SK-N-SH treated with all-trans-retinoic acid at 6 μM for 48 hours (cell line): Measurements from ENCODE around the gene OR51B4.

ENCODE experiments used
- ATAC-seq: fragments of 200-7000 bp; cut with Tn5 transposase; 3 replicates; pipeline ENCODE4 v1.9.1; 2020; ENCODE audit warnings: mild to moderate bottlenecking, moderate library complexity
- ARNTL ChIP-seq: fragments of 450-650 bp; formaldehyde crosslinking; IDR thresholded peaks from 2 replicates; pipeline ENCODE4 v1.5.0; 2020; ENCODE audit warnings: low read depth, mild to moderate bottlenecking, moderate library complexity, borderline replicate concordance
- BACH2 ChIP-seq: fragments of 250-450 bp; sonication (Bioruptor Pico); IDR thresholded peaks from 2 replicates; pipeline ENCODE4 v1.9.0; 2021; ENCODE audit warnings: mild to moderate bottlenecking, borderline replicate concordance
- CSDC2 ChIP-seq: fragments of 250-450 bp; sonication (Bioruptor Pico); IDR thresholded peaks from 2 replicates; pipeline ENCODE4 v1.5.0; 2020; ENCODE audit warnings: mild to moderate bottlenecking, moderate library complexity
- CSRNP3 ChIP-seq: fragments of 250-450 bp; sonication (Bioruptor Pico); IDR thresholded peaks from 2 replicates; pipeline ENCODE4 v1.5.1; 2021; ENCODE audit warnings: mild to moderate bottlenecking, moderate library complexity
- ESRRG ChIP-seq: fragments of 250-450 bp; sonication (Bioruptor Pico); IDR thresholded peaks from 2 replicates; pipeline ENCODE4 v1.6.1; 2021; ENCODE audit warnings: mild to moderate bottlenecking
- GLIS3 ChIP-seq: fragments of 250-450 bp; sonication (Bioruptor Pico); IDR thresholded peaks from 2 replicates; pipeline ENCODE4 v1.5.0; 2020; ENCODE audit warnings: mild to moderate bottlenecking, moderate library complexity
- ISL1 ChIP-seq: fragments of 250-450 bp; sonication (Bioruptor Pico); IDR thresholded peaks from 2 replicates; pipeline ENCODE4 v2.1.2; 2022; ENCODE audit warnings: mild to moderate bottlenecking, moderate library complexity
- OSR1 ChIP-seq: fragments of 250-450 bp; sonication (Bioruptor Pico); IDR thresholded peaks from 2 replicates; pipeline ENCODE4 v1.8.0; 2022; ENCODE audit warnings: moderate library complexity, mild to moderate bottlenecking, inconsistent platforms
- PATZ1 ChIP-seq: fragments of 250-450 bp; sonication (Bioruptor Pico); IDR thresholded peaks from 2 replicates; pipeline ENCODE4 v1.8.0; 2020; ENCODE audit warnings: mild to moderate bottlenecking, moderate library complexity, borderline replicate concordance
- POU6F1 ChIP-seq: fragments of 250-450 bp; sonication (Bioruptor Pico); IDR thresholded peaks from 2 replicates; pipeline ENCODE4 v1.8.0; 2021; ENCODE audit warnings: low read depth, mild to moderate bottlenecking, moderate library complexity, borderline replicate concordance
- PPARA ChIP-seq: fragments of 250-450 bp; sonication (Bioruptor Pico); IDR thresholded peaks from 2 replicates; pipeline ENCODE4 v1.5.0; 2020; ENCODE audit warnings: mild to moderate bottlenecking, borderline replicate concordance
- RARB ChIP-seq: fragments of 250-450 bp; sonication (Bioruptor Pico); IDR thresholded peaks from 2 replicates; pipeline ENCODE4 v1.8.0; 2021; ENCODE audit warnings: mild to moderate bottlenecking, moderate library complexity
- SNAI2 ChIP-seq: fragments of 250-450 bp; sonication (Bioruptor Pico); IDR thresholded peaks from 2 replicates; pipeline ENCODE4 v1.5.0; 2020; ENCODE audit warnings: mild to moderate bottlenecking, moderate library complexity
- TCF4 ChIP-seq: fragments of 250-450 bp; sonication (Bioruptor Pico); IDR thresholded peaks from 2 replicates; pipeline ENCODE4 v1.8.0; 2021; ENCODE audit warnings: mild to moderate bottlenecking, moderate library complexity, borderline replicate concordance
- TOX ChIP-seq: fragments of 250-450 bp; sonication (Bioruptor Pico); IDR thresholded peaks from 2 replicates; pipeline ENCODE4 v1.8.0; 2021; ENCODE audit warnings: mild to moderate bottlenecking, moderate library complexity, borderline replicate concordance
- TSHZ2 ChIP-seq: fragments of 250-450 bp; sonication (Bioruptor Pico); IDR thresholded peaks from 2 replicates; pipeline ENCODE4 v1.5.0; 2020; ENCODE audit warnings: mild to moderate bottlenecking, moderate library complexity
- ZC3H10 ChIP-seq: fragments of 250-450 bp; sonication (Bioruptor Pico); IDR thresholded peaks from 2 replicates; pipeline ENCODE4 v1.5.1; 2021; ENCODE audit warnings: mild to moderate bottlenecking, moderate library complexity
- ZFP3 ChIP-seq: fragments of 250-450 bp; sonication (Bioruptor Pico); IDR thresholded peaks from 2 replicates; pipeline ENCODE4 v1.5.0; 2020; ENCODE audit warnings: mild to moderate bottlenecking, moderate library complexity
- ZFP30 ChIP-seq: fragments of 450-650 bp; formaldehyde crosslinking; IDR thresholded peaks from 2 replicates; pipeline ENCODE4 v1.5.0; 2022; ENCODE audit warnings: mild to moderate bottlenecking, moderate library complexity
- ZNF70 ChIP-seq: fragments of 450-650 bp; formaldehyde crosslinking; IDR thresholded peaks from 2 replicates; pipeline ENCODE4 v1.5.0; 2020; ENCODE audit warnings: mild to moderate bottlenecking, moderate library complexity
- TF ChIP-seq, protein P1 (sequence below): fragments of 250-450 bp; sonication (Bioruptor Pico); IDR thresholded peaks from 2 replicates; pipeline ENCODE4 v1.5.1; 2020; ENCODE audit warnings: low read depth, mild to moderate bottlenecking, moderate library complexity

OR51B4 gene

GRCh38 chr11:5277807-5278382 is 23.9 kb downstream of the OR51B4 start:
- ATAC-seq: no peak
- TF ChIP-seq TSHZ2 (CRISPR knock-in tag): no peak
- TF ChIP-seq PPARA (CRISPR knock-in tag): no peak
- no peak for TF ChIP-seq ZC3H10 (CRISPR knock-in tag)
- TF ChIP-seq SNAI2 (CRISPR knock-in tag): no peak

GRCh38 chr11:5276697-5277096 is 25.0 kb downstream of the OR51B4 start:
- no peak for ATAC-seq
- TF ChIP-seq CSRNP3 (CRISPR knock-in tag): no peak
- no peak for TF ChIP-seq TCF4 (CRISPR knock-in tag)
- TF ChIP-seq TOX (CRISPR knock-in tag): no peak
- no peak for TF ChIP-seq POU6F1 (CRISPR knock-in tag)
- TF ChIP-seq SNAI2 (CRISPR knock-in tag): no peak
- no peak for TF ChIP-seq PPARA (CRISPR knock-in tag)
- TF ChIP-seq ZFP3 (CRISPR knock-in tag): no peak
- no peak for TF ChIP-seq RARB (CRISPR knock-in tag)
- TF ChIP-seq GLIS3 (CRISPR knock-in tag): no peak
- TF ChIP-seq ZNF70 (CRISPR knock-in tag): no peak
- no peak for TF ChIP-seq BACH2 (CRISPR knock-in tag)
- TF ChIP-seq ZFP30 (CRISPR knock-in tag): no peak
- TF ChIP-seq OSR1 (CRISPR knock-in tag): no peak

GRCh38 chr11:5275369-5276110 is 26.2 kb downstream of the OR51B4 start:
- TF ChIP-seq SNAI2 (CRISPR knock-in tag): no peak
- TF ChIP-seq ZC3H10 (CRISPR knock-in tag): no peak
- no peak for TF ChIP-seq PPARA (CRISPR knock-in tag)
- no peak for TF ChIP-seq CSDC2 (CRISPR knock-in tag)
- TF ChIP-seq GLIS3 (CRISPR knock-in tag): no peak
- TF ChIP-seq RARB (CRISPR knock-in tag): no peak
- no peak for TF ChIP-seq TCF4 (CRISPR knock-in tag)
- no peak for TF ChIP-seq ESRRG (CRISPR knock-in tag)
- TF ChIP-seq ARNTL: no peak
- ATAC-seq: no peak

- ATAC-seq: no peak
- TF ChIP-seq SNAI2 (CRISPR knock-in tag) (no peak), TOX (CRISPR knock-in tag) (no peak), ARNTL (no peak), ZC3H10 (CRISPR knock-in tag) (no peak), OSR1 (CRISPR knock-in tag) (no peak), PATZ1 (CRISPR knock-in tag) (no peak), CSRNP3 (CRISPR knock-in tag) (no peak), RARB (CRISPR knock-in tag) (no peak), ISL1 (CRISPR knock-in tag) (no peak), PPARA (CRISPR knock-in tag) (no peak), GLIS3 (CRISPR knock-in tag) (no peak), BACH2 (CRISPR knock-in tag) (no peak), CSDC2 (CRISPR knock-in tag) (no peak), ESRRG (CRISPR knock-in tag) (no peak), ZFP3 (CRISPR knock-in tag) (no peak)
- TF ChIP-seq, protein P1, sequence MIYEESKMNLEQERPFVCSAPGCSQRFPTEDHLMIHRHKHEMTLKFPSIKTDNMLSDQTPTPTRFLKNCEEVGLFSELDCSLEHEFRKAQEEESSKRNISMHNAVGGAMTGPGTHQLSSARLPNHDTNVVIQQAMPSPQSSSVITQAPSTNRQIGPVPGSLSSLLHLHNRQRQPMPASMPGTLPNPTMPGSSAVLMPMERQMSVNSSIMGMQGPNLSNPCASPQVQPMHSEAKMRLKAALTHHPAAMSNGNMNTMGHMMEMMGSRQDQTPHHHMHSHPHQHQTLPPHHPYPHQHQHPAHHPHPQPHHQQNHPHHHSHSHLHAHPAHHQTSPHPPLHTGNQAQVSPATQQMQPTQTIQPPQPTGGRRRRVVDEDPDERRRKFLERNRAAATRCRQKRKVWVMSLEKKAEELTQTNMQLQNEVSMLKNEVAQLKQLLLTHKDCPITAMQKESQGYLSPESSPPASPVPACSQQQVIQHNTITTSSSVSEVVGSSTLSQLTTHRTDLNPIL: no peak
- TF ChIP-seq, all 23 proteins: peak for 0
Observed at GRCh38 chr11:5274395-5274794, 27.4 kb downstream of the OR51B4 start.
